HepG2 (cell line): ENCODE measurements around the gene ACE. TPM values are rescaled to one million over a fixed set of nuclear protein-coding genes. Genes with fewer than 3 reads are reported as not detected.
A peak's percentile ranks its signal among the peaks of the same experiment; 100 is the strongest.

Experiments used
- BRD4 ChIP-seq: sonication (generic); formaldehyde crosslinking; IDR thresholded peaks from 2 replicates; pipeline ENCODE4 v1.4.0; 2020; ENCODE audit warnings: missing genetic modification reagents
- CAMTA2 ChIP-seq: sonication (generic); formaldehyde crosslinking; IDR thresholded peaks from 2 replicates; pipeline ENCODE4 v1.4.0; 2020; ENCODE audit warnings: mild to moderate bottlenecking, missing genetic modification reagents, borderline replicate concordance
- DDIT3 ChIP-seq: sonication (generic); formaldehyde crosslinking; IDR thresholded peaks from 2 replicates; pipeline ENCODE4 v1.4.0; 2020; ENCODE audit warnings: mild to moderate bottlenecking, missing genetic modification reagents
- ESRRA ChIP-seq: sonication (generic); formaldehyde crosslinking; IDR thresholded peaks from 2 replicates; pipeline ENCODE4 v1.5.1; 2020; ENCODE audit warnings: mild to moderate bottlenecking, low read depth, missing genetic modification reagents
- FOXA3 ChIP-seq: IDR thresholded peaks from 2 replicates; pipeline ENCODE4 v1.6.1; 2016; ENCODE audit warnings: missing genetic modification reagents, missing compliant biosample characterization
- HMGXB3 ChIP-seq: sonication (generic); formaldehyde crosslinking; IDR thresholded peaks from 2 replicates; pipeline ENCODE4 v1.4.0; 2020; ENCODE audit warnings: missing genetic modification reagents, borderline replicate concordance
- HOXD1 ChIP-seq: sonication (generic); formaldehyde crosslinking; IDR thresholded peaks from 2 replicates; pipeline ENCODE4 v1.5.0; 2020; ENCODE audit warnings: missing genetic modification reagents
- NR0B2 ChIP-seq: sonication (generic); formaldehyde crosslinking; IDR thresholded peaks from 2 replicates; pipeline ENCODE4 v1.4.0; 2020; ENCODE audit warnings: mild to moderate bottlenecking, missing genetic modification reagents
- SP5 ChIP-seq: IDR thresholded peaks from 2 replicates; pipeline ENCODE4 v1.6.1; 2016; ENCODE audit warnings: low read depth, borderline replicate concordance
- SRY ChIP-seq: sonication (generic); formaldehyde crosslinking; IDR thresholded peaks from 2 replicates; pipeline ENCODE4 v1.8.0; 2022; ENCODE audit warnings: mild to moderate bottlenecking, missing genetic modification reagents
- TFDP2 ChIP-seq: sonication (generic); formaldehyde crosslinking; IDR thresholded peaks from 2 replicates; pipeline ENCODE4 v1.4.0; 2020; ENCODE audit warnings: missing genetic modification reagents
- WIZ ChIP-seq: sonication (generic); formaldehyde crosslinking; IDR thresholded peaks from 2 replicates; pipeline ENCODE4 v1.5.1; 2020; ENCODE audit warnings: mild to moderate bottlenecking, missing genetic modification reagents
- ZC3H4 ChIP-seq: sonication (generic); formaldehyde crosslinking; IDR thresholded peaks from 2 replicates; pipeline ENCODE4 v1.4.0; 2020; ENCODE audit warnings: missing genetic modification reagents, borderline replicate concordance
- ZNF20 ChIP-seq: sonication (generic); formaldehyde crosslinking; IDR thresholded peaks from 2 replicates; pipeline ENCODE4 v1.4.0; 2020; ENCODE audit warnings: mild to moderate bottlenecking, moderate library complexity, missing genetic modification reagents
- ZNF24 ChIP-seq: fragments of 450-650 bp; IDR thresholded peaks from 2 replicates; pipeline ENCODE4 v1.6.1; 2017; ENCODE audit warnings: antibody characterized with exemption, mild to moderate bottlenecking
- ZNF326 ChIP-seq: sonication (generic); formaldehyde crosslinking; IDR thresholded peaks from 2 replicates; pipeline ENCODE4 v1.4.0; 2020; ENCODE audit warnings: missing genetic modification reagents, borderline replicate concordance
- ZNF335 ChIP-seq: sonication (generic); formaldehyde crosslinking; IDR thresholded peaks from 2 replicates; pipeline ENCODE4 v1.4.0; 2020; ENCODE audit warnings: missing genetic modification reagents
- ZNF343 ChIP-seq: sonication (generic); formaldehyde crosslinking; IDR thresholded peaks from 2 replicates; pipeline ENCODE4 v1.4.0; 2020; ENCODE audit warnings: mild to moderate bottlenecking, missing genetic modification reagents
- ZNF501 ChIP-seq: sonication (generic); formaldehyde crosslinking; IDR thresholded peaks from 2 replicates; pipeline ENCODE4 v1.5.1; 2020; ENCODE audit warnings: mild to moderate bottlenecking, moderate library complexity, missing genetic modification reagents
- ZNF543 ChIP-seq: sonication (generic); formaldehyde crosslinking; IDR thresholded peaks from 2 replicates; pipeline ENCODE4 v1.4.0; 2020; ENCODE audit warnings: mild to moderate bottlenecking, missing genetic modification reagents
- ZNF564 ChIP-seq: sonication (generic); formaldehyde crosslinking; IDR thresholded peaks from 2 replicates; pipeline ENCODE4 v1.8.1; 2023; ENCODE audit warnings: mild to moderate bottlenecking, missing genetic modification reagents
- ZSCAN20 ChIP-seq: sonication (generic); formaldehyde crosslinking; IDR thresholded peaks from 2 replicates; pipeline ENCODE4 v1.4.0; 2020; ENCODE audit warnings: missing genetic modification reagents, mild to moderate bottlenecking, borderline replicate concordance
- ZSCAN21 ChIP-seq: sonication (generic); formaldehyde crosslinking; IDR thresholded peaks from 2 replicates; pipeline ENCODE4 v1.8.0; 2022; ENCODE audit warnings: mild to moderate bottlenecking, missing genetic modification reagents, moderate library complexity, borderline replicate concordance
- ZSCAN25 ChIP-seq: sonication (generic); formaldehyde crosslinking; IDR thresholded peaks from 2 replicates; pipeline ENCODE4 v1.8.0; 2022; ENCODE audit warnings: mild to moderate bottlenecking, missing genetic modification reagents
- polyA plus RNA-seq, 8 experiments: library from polyadenylated mRNA; depleted of rRNA in 3 of 8; stranded (reverse) in 7 of 8; unstranded in 1 of 8; fragments of >200 nt; fragmentation: Illumina TruSeq in 4 of 8; extraction: Trizol in 4 of 8; gene quantifications; 2 replicates each; pipeline versions ENCODE4 v1.2.1 to v1.2.3, GENCODE V29; 2011 to 2016; ENCODE audit warnings: low read depth in 4 of 8, missing spikeins in 1 of 8, mixed read lengths in 1 of 8; ENCODE audit not compliant: insufficient read depth in 1 of 8
- total RNA-seq, 5 experiments: library from RNA; depleted of rRNA; stranded (reverse); fragments of >200 nt; fragmentation: Illumina TruSeq; extraction: Trizol; gene quantifications; 2 replicates each; pipeline ENCODE4 v1.2.3, GENCODE V29; 2016; ENCODE audit warnings: low read depth in 1 of 5

Gene ACE
- total and polyA plus RNA-seq, 2 of the 13 experiments (the other 11 are each of a cell fraction or from before 2014, with no cell fraction given): 0.08 to 0.13 TPM

- TF ChIP-seq ZSCAN25 (CRISPR knock-in tag) (peak; percentile 85; the same call in 1 of the 2 replicates), HMGXB3 (peak; percentile 66; the same call in 1 of the 2 replicates), CAMTA2 (CRISPR knock-in tag) (no peak), FOXA3 (CRISPR knock-in tag) (peak; percentile 83), ZNF343 (no peak), ZNF24 (no peak), ZNF501 (CRISPR knock-in tag) (peak; percentile 91), NR0B2 (CRISPR knock-in tag) (no peak), ZNF20 (CRISPR knock-in tag) (no peak), SP5 (CRISPR knock-in tag) (peak; percentile 79), ZNF326 (no peak), ZNF543 (peak; percentile 95), ZSCAN20 (CRISPR knock-in tag) (no peak), DDIT3 (0 out of 2 replicates have a peak, but pooled peaks have one; percentile 26), ZNF564 (CRISPR knock-in tag) (no peak; the same call in 1 of the 2 replicates), ESRRA (CRISPR knock-in tag) (peak; percentile 98), ZSCAN21 (CRISPR knock-in tag) (peak; percentile 85; the same call in 1 of the 2 replicates), WIZ (CRISPR knock-in tag) (peak; percentile 66), HOXD1 (CRISPR knock-in tag) (0 out of 2 replicates have a peak, but pooled peaks have one; percentile 18), SRY (0 out of 2 replicates have a peak, but pooled peaks have one; percentile 30), BRD4 (no peak; the same call in 1 of the 2 replicates), TFDP2 (CRISPR knock-in tag) (peak; percentile 24; the same call in 1 of the 2 replicates), ZC3H4 (CRISPR knock-in tag) (no peak), ZNF335 (CRISPR knock-in tag) (no peak)
Observed at GRCh38 chr17:63531022-63531965, 54.4 kb downstream of the ACE start (continued).
